Neural crest cell (in vitro differentiated cells): ENCODE data around the gene SPTLC1. TPM values are rescaled to one million over a fixed set of nuclear protein-coding genes. Genes with fewer than 3 reads are reported as not detected.

ENCODE experiments used
- DNase-seq: peaks from one replicate; pipeline ENCODE4 v3.0.0; 2021; ENCODE audit warnings: low read depth, mixed read lengths, low spot score
- H3K27ac Mint-ChIP-seq: one replicate; pipeline ENCODE4 v1.8.0; 2021; ENCODE audit warnings: mild to moderate bottlenecking, mixed read lengths; ENCODE audit not compliant: unreplicated experiment
- H3K27me3 Mint-ChIP-seq: 2 replicates; pipeline ENCODE4 v1.8.0; 2021; ENCODE audit warnings: low read depth, mild to moderate bottlenecking, mixed read lengths
- H3K36me3 Mint-ChIP-seq: 2 replicates; pipeline ENCODE4 v1.8.0; 2021; ENCODE audit warnings: low read depth, mild to moderate bottlenecking, mixed read lengths
- H3K4me1 Mint-ChIP-seq: 2 replicates; pipeline ENCODE4 v1.8.0; 2021; ENCODE audit warnings: mixed read lengths
- H3K4me3 Mint-ChIP-seq: one replicate; pipeline ENCODE4 v1.8.0; 2021; ENCODE audit warnings: mild to moderate bottlenecking, mixed read lengths
- H3K9me3 Mint-ChIP-seq: 2 replicates; pipeline ENCODE4 v1.8.0; 2021; ENCODE audit warnings: mixed read lengths
- CTCF ChIP-seq: fragments of 200-600 bp; sonication (generic); conservative IDR thresholded peaks from 2 replicates; pipeline ENCODE4 v1.5.0; 2021; ENCODE audit warnings: antibody characterized with exemption, mild to moderate bottlenecking
- total RNA-seq: library from RNA; stranded (reverse); gene quantifications from 2 replicates; pipeline ENCODE4 v1.2.1, GENCODE V29; 2021

Gene SPTLC1
- total RNA-seq, 1 donor from 2014 or later = 51.8 TPM

GRCh38 chr9:92077888-92078287, 37.3 kb downstream of the SPTLC1 start:
- no peak for DNase-seq
- Mint-ChIP-seq H3K4me3 (no peak overlapping the region), H3K27me3 (no peaks in the 10 kb centered on the region), H3K9me3 (no peaks in the 10 kb centered on the region), H3K4me1 (no peaks in the 10 kb centered on the region), H3K36me3 (peaks cover 7% of the 10 kb centered on the region), H3K27ac (no peak overlapping the region)
- TF ChIP-seq CTCF = no peak

- no peaks in the 10 kb centered on the region for H3K4me1 Mint-ChIP-seq
- no peak for DNase-seq
- peaks cover 7% of the 10 kb centered on the region for H3K36me3 Mint-ChIP-seq
- H3K27me3 Mint-ChIP-seq = no peaks in the 10 kb centered on the region
- peaks cover 2% of the 10 kb centered on the region for H3K9me3 Mint-ChIP-seq
- no peak for TF ChIP-seq CTCF
- no peak overlapping the region for H3K4me3 Mint-ChIP-seq
- no peak overlapping the region for H3K27ac Mint-ChIP-seq
Observed at GRCh38 chr9:92071634-92072033, 43.6 kb downstream of the SPTLC1 start.

GRCh38 chr9:92066168-92066567, 49.0 kb downstream of the SPTLC1 start:
- Mint-ChIP-seq H3K9me3 (peaks cover 18% of the 10 kb centered on the region), H3K4me1 (peaks cover 4% of the 10 kb centered on the region), H3K4me3 (no peak overlapping the region), H3K27me3 (no peaks in the 10 kb centered on the region), H3K27ac (no peak overlapping the region), H3K36me3 (peaks cover 39% of the 10 kb centered on the region)
- TF ChIP-seq CTCF = no peak
- no peak for DNase-seq

GRCh38 chr9:92064711-92065110, 50.5 kb downstream of the SPTLC1 start:
- no peak for DNase-seq
- no peak overlapping the region for H3K4me3 Mint-ChIP-seq
- peaks cover 25% of the 10 kb centered on the region for H3K9me3 Mint-ChIP-seq
- H3K27me3 Mint-ChIP-seq = no peaks in the 10 kb centered on the region
- peaks cover 4% of the 10 kb centered on the region for H3K4me1 Mint-ChIP-seq
- no peak overlapping the region for H3K27ac Mint-ChIP-seq
- peaks cover 51% of the 10 kb centered on the region for H3K36me3 Mint-ChIP-seq
- no peak for TF ChIP-seq CTCF

- Mint-ChIP-seq H3K27ac (no peak overlapping the region), H3K27me3 (no peaks in the 10 kb centered on the region), H3K4me1 (peaks cover 16% of the 10 kb centered on the region)
Observed at GRCh38 chr9:92061184-92061583, 54.0 kb downstream of the SPTLC1 start.

More at GRCh38 chr9:92061184-92061583, 54.0 kb downstream of the SPTLC1 start:
- DNase-seq = no peak
- Mint-ChIP-seq H3K9me3 (peaks cover 25% of the 10 kb centered on the region), H3K4me3 (no peak overlapping the region), H3K36me3 (peaks cover 60% of the 10 kb centered on the region)
- TF ChIP-seq CTCF = no peak
